ELF-1 (cell line): ENCODE data around the gene PLD6.
"Not testable (repeated sequence)": the region's sequence is repeated elsewhere in the genome, so short reads cannot be mapped to it uniquely, and the experiment has no call there.

Source experiments
- DNase-seq: peaks from one replicate; pipeline ENCODE4 v3.0.0-alpha.2; 2016; ENCODE audit warnings: low read depth, low spot score

PLD6 gene, protein sequence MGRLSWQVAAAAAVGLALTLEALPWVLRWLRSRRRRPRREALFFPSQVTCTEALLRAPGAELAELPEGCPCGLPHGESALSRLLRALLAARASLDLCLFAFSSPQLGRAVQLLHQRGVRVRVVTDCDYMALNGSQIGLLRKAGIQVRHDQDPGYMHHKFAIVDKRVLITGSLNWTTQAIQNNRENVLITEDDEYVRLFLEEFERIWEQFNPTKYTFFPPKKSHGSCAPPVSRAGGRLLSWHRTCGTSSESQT

DNA sequence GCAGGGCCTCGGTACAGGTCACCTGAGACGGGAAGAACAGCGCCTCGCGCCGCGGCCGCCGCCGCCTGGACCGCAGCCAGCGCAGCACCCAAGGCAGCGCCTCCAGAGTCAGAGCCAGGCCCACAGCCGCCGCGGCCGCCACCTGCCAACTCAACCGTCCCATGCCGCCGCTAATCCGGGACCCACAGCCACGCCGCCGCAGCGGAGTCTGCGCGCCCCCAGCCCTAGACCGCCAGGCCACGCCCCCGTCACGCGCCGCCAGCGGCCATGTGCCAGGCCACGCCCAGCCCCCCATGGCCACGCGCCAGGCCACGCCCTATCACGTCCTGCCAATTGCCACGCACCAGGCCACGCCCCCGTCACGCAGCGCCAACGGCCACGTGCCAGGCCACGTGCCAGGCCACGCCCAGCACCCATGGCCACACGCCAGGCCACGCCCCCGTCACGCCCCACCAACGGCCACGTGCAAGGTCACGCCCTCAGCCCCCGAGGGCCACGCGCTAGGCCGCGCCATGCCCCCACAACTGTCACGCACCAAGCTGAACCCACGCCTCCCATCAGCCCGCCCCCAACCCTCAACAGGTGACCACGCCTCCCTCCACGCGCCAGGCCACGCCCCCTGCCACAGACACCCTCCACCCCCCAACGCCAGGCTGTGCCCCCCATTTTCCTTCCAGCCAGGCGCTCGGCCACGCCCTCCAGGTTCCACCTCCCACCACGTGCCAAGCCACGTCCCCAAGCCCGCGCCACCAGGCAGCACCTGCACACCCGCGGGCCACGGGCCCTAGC lies at the start of gene PLD6:
Gene PLD6, minus strand, starts transcription at position 210 of the 789 bp plus-strand sequence. Its CDS starts 47 bp downstream, at position 163.
- DNase-seq: peak; percentile 64

DNA sequence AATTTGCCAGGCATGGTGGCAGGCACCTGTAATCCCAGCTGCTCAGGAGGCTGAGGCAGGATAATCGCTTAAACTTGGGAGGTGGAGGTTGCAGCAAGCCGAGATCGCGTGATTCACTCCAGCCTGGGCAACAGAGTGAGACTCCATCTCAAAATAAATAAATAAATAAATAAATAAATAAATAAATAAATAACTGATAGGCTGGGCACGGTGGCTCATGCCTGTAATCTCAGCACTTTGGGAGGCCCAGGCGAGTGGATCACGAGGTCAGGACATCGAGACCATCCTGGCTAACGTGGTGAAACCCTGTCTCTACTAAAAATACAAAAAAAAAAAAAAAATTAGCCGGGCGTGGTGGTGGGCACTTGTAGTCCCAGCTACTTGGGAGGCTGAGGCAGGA lies 49.6 kb upstream of the PLD6 start:
- DNase-seq: not testable (repeated sequence)

DNA sequence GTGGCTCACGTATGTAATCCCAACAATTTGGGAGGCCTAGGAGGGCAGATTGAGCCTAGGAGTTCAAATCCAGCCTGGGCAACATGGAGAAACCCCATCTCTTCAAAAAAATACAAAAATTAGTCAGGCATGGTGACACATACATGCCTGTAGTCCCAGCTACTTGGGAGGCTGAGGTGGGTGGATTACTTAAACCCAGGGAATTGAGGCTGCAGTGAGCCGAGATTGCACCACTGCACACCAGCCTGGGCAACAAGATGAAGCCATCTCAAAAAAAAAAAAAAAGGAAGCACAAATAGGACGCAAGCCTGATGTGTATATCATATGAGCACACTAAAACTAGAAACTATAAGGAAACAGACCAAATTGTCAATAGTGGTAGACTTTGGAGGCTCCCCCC lies 47.9 kb upstream of the PLD6 start:
- DNase-seq: no peak

DNA sequence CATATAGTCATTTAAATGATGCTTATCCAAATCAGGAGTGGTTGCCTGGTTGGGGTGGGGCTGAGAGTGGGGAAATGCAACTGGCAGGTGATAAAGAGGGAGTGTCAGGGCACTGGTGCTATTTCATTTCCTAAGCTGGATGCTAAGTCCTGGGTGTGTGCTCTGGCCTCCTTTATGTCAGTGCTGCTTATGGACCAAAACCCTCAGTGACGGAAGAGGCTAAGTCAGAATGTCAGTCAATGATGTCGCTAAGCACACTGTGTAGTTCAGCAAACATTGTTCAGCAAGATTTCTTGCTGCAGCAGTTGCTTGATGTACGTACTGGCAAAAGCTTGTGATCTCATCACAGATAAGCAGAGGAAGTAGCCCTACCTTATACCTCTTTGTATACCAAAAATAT lies 47.3 kb upstream of the PLD6 start:
- DNase-seq: no peak

DNA sequence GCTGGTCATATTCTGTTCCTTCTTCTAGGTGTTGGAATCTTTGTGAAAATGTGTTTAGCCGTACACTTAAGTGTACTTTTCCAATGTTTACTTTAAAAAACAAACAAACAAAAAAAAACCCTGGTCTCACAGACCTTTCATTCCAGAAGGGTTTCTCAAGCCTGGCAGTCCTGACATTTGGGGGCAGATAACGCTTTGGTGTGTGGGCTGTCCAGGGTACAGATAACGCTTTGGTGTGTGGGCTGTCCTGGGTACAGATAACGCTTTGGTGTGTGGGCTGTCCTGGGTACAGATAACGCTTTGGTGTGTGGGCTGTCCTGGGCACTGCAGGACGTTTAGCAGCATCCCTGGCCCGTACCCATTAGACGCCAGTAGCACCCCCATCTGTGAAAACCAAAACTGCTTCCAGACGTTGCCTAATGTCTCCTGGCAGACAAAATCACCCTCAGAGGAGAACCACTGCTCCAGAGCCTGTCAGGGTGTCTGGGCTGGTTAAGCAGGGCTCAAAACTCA lies 46.1 kb upstream of the PLD6 start:
- DNase-seq: no peak

DNA sequence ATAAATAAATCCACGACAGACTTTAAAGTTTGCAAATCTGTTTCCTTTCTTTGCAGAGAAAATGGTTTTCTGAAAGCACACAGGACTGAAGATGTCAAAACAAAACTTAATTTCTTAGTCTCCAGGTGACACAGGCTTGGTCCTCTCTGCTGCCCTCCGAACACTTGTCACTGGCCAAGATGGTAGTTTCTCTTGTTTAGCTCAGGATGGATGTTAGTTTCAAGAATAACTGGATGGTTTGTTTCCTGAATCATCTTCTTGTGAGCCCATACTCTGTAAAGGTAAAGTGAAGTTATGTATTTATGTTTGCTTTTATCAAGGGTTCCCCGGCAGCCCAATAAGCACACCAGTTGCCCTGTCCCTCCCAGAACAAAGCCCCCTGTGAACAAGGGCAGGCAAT lies 40.7 kb upstream of the PLD6 start:
- no peak for DNase-seq

DNA sequence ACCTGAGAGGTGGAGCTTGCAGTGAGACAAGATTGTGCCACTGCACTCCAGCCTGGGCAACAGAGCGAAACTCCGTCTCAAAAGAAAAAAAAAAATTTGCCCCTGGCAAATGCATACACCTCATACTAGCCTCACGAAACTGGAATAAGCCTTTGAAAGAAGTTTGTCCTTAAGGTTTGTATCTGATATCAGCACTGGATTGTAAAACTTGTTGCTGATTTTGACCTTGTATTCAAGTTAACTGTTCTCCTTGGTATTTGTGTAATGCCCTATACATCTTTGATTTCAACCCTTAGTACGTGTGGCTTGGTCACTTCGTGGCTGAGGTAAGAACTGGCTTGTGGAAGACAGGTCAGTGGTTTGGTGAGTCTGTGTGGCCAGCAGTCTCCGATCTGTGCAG lies 37.0 kb upstream of the PLD6 start:
- DNase-seq: no peak

DNA sequence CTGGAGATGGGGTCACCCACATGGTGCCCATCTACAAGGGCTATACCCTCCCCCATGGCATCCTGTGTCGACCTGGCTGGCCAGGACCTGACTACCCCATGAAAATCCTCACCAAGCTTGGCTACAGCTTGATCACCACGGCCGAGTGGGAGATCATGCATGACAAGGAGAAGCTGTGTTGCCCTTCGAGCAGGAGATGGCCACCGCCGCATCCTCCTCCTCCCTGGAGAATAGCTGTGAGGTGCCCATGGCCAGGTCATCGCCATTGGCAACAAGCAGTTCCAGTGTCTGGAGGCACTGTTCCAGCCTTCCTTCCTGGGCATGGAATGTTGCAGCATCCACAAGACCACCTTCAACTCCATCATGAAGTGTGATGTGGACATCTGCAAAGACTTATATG lies 36.1 kb upstream of the PLD6 start:
- no peak for DNase-seq

DNA sequence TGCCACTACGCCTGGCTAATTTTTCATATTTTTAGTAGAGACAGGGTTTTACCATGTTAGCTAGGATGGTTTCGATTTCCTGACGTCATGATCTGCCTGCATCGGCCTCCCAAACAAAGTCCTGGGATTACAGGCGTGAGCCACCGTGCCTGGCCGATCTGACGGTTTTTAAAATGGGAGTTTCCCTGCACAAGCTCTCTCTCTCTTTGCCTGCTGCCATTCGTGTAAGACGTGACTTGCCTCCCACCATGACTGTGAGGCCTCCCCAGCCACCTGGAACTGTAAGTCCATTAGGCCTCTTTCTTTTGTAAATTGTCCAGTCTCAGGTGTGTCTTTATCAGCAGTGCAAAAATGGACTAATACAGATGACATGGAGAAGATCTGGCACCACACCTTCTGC lies 35.5 kb upstream of the PLD6 start:
- no peak for DNase-seq

DNA sequence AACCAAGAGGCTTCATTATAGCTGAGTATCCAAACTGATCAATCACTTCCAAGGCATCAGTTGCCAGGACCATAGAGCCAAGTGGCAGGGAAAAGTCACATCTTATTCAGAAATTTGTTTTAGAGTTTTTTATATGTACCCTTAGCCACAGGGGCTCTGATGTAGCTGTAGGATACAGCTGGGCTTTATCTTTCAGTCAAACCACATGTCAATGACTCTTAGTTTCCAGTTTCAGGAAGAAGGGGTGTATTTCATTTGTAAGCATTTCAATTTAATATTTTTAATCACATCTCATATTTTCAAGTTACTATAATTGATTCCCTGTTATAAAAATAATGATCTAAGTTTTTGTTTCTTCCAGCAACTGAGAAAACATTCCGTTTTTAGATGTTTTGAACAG lies 33.7 kb upstream of the PLD6 start:
- DNase-seq: no peak

DNA sequence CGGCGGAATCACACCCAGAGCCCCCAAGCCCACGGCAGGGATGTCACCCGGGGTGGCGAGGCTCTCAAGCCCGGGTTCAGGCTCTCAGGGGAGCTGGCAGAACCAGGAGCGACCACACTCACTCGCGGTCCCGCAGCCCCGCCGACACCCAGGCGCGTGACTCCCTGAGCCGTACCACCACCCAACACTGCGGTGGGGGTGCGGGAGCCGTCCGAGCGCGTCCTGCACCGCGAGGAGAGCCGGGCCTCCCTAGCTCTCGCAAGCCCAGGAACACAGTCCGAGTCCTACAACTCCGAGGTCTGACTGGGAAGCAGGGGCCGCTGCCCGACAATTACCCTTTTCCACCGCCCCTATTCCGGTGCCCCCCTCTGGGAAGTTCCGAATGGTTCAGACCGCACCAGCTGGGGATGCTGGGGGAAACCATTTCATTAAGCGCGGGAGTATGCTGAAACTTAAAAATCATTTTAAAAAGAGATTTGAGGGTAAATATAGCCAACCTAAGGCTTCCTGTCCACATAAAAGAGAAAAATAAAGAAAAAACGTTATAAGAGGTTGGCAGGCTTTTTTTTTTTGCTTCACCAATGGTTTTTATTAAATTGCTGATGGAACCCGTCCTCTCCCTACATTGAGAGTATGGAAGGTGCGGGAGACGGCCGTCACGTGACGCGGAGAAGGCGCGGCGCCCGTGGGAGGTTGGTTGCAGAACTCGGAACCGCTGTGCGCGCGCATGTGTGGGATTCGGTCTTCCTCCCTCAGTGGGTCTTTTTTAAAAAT lies 31.1 kb upstream of the PLD6 start, which contains the start of gene FLCN:
Gene FLCN, minus strand, starts transcription at position 143 of the 774 bp plus-strand sequence. CDS start 9,031 bp downstream, outside the sequence.
- DNase-seq: peak; percentile 88

DNA sequence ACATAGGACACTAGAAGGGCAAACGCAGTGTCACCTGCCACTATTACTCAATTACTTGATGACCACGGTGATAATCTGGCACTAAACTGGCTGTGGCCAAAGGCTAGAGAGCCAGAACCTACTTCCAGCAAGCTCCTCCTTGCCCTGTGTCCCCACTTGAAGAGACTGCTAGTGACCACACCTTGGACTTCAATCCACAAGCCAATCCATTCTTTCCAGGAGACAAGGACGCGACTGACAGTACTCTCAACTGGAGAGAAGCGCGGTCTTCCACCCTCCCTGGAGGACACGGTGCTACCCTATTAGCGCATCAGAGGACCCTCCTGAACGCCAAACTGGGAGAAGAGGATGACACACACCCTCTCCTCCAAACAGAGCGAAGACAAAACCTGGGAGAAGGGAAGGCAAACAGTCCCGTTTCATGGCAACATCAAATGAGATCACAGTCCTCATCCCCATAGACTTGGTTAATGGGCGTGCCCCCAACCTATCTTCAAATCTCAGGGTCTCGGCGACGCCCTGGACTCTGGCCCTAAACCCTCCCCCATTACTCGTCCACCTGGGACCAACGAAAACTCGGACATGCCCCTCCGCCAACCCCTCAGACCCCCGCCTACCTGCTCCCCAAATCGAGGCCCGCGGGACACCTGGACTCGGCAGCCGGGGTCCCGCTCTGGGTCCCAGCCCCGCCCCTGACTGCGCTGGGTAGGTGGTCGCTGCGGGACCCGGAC lies 30.3 kb upstream of the PLD6 start:
- peak; percentile 23 for DNase-seq

DNA sequence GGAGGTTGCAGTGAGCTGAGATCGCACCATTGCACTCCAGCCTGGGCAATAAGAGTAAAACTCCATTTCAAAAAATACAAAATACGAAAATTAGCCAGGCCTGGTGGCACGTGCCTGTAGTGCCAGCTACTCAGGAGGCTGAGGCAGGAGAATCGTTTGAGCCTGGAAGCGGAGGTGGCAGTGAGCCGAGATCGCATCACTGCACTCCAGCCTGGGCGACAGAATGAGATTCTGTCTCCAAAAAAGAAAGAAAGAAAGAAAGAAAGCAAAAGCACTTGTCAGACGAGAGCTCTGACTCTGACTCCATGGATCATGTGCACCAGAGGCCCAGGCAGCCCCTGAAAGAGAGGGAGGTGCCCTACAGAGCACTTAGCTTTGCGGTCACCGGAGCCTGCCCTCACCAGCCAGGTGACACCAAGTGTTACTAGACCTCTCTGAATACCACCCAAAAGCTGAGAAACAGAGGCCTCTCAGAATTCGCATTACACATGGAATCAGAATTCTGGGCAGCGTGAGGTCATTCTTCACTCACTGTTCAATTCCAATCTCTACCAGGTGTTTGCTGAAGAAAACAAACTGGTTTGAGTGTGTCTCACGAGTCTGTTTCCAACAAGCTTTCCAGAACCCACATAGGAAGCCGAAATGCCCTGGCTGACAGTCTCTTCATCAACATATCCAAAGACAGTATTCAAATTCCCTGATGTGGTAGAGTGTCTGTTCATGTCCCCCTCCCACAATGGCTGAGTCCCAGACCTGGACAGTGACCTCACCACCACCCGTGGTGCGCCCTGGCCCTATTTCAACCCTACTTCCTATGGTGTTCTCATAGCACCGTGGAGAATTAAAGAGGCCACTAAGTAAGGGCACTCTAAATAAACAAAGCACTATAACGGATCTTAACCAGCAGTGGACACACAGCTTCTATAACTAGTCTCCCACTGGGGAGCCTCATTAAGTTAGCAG lies 29.4 kb upstream of the PLD6 start:
- DNase-seq: peak; percentile 30

DNA sequence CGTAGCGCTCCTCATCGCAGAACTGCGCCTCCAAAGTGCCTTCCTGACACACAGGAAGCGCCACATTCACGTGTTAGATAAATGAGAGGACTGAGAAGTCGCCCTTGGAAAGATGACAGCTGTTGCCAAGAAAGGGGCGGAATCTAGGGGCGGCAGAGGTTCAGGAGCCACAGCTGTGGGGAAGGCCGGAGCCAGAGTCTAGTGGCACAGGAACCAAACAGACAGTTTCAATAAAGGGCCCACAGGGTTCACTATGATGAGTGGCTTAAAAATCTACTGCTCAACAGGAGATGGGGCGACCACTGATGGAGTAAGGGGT lies 26.1 kb upstream of the PLD6 start:
- no peak for DNase-seq

DNA sequence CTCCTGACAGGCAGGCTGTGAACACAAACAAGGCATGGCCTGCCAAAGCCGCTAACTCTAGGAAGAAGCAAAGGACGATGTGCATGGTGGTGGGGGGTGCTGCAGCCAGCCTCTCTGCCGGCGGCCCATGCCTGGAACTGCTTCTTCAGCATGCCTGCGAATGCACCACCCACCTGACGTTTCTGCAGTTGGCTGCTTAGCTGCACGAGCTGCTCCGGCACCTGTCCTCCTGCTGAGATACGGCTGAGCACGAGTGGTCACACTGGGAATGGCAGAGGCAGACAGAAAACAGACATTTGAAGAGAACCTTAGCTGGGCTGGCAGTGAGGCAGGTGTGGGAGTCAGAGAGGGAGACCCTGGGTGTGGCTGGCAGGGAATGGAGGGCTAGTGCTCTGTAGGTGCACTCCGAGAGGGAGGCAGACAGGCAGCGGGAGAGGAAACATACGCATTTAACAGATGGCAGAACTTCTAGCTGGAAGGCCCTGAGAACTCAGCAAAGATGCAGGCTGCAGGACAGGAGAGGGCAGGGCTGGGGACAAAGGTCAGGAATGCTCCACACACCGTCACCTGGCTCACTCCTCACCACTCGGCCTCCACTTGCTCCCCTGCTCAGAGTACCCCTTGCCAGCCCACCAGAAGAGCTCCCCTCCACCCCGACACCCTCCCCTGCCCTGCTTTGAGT lies 25.6 kb upstream of the PLD6 start:
- DNase-seq: no peak

DNA sequence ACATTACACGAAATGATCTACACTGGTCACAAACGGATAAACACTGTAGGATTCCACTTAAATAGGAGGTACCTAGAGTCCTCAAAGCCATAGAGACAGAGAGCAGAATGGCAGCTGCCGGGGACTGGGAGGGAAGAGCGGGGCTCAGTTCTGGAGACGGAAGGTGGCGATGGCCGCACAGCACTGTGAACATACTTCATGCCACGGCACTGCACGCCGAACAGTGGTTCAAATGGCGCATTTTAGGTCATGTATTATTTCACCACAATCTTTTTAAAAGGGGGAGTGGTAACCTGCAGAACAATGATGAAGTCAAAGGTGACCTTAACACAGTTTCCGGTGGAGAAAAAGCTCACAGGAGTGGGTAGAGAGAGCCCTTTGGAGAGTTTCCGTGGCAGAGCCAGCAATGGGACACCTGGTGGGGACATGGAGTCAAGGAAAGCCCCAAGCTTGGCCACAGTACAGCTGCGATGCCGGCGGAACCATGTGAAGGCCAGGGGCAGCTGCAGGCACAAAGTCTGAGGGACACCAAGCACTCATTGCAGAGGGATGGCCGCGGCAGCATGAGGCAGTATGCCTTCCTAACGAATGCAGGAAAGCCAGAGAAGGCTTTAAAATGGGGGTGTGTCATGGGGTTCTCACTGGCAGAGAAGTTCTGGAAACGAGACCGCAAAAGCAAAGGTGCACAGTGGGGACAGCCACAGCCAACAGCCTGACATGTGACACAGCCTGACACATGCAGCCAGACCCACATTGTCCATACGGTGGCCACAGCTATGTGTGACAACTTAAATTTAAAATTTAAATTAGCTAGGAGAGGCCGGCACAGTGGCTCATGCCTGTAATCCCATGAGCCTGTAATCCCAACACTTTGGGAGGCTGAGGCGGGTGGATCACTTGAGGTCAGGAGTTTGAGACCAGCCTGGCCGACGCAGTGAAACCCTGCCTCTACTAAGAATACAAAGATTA lies 23.6 kb upstream of the PLD6 start:
- no peak for DNase-seq

DNA sequence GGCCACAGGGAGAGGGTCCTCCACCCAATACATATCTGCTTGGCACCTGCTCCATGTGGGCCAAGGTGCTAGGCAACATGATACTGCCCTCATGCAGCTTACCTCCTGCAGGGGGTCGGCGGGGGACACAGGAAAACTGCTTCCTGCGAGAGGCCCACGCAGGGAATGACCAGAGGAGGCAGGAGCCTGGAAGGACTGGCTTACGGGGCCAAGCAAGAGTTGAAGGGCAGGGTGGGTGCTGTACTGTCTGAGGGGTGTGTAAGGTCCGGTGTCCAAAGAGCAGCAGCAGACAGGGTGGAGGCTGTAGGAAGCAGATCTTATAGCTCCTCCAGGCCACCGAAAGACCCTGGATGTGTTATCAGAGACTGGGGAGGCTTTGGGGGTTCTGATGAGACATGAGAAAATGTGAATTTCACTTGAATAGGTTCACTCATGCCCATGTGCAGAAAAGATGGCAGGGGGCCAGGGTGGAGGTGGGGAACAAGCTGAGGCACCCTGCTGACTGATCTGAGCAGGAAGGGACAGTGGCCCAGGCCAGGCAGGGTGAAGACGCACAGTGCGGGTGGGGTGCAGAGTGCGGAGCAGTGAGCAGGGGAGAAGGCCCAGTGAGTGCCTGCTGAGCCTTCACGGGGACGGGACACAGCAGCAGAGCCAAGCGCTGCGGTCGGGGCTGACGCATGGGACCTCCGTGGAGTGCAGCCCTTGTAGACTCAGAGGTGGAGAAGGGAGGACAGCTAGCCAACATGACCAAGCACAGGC lies 22.6 kb upstream of the PLD6 start:
- no peak for DNase-seq
